Liver (tissue), 9 donors: ENCODE measurements around the gene SCRN2. TPM values are rescaled to one million over a fixed set of nuclear protein-coding genes. Genes with fewer than 3 reads are reported as not detected.

Source experiments
- DNase-seq: peaks from one replicate; pipeline ENCODE4 v3.0.0-alpha.2; 2017; ENCODE audit warnings: low spot score
- H3K27ac ChIP-seq, 2 donors: one replicate each; pipeline ENCODE4 v1.7.0; 2013; ENCODE audit warnings: inconsistent platforms in 2 of 2, low read length in 2 of 2, control low read depth in 1 of 2, low read depth in 1 of 2, mild to moderate bottlenecking in 1 of 2
- H3K27me3 ChIP-seq, 4 donors: one replicate each; pipeline versions ENCODE4 v1.6.1 to v1.7.0; 2013; ENCODE audit warnings: low read length in 3 of 4, inconsistent platforms in 1 of 4, mild to moderate bottlenecking in 1 of 4, moderate library complexity in 1 of 4; ENCODE audit not compliant: control insufficient read depth in 4 of 4, insufficient read depth in 4 of 4
- H3K36me3 ChIP-seq, 4 donors: one replicate each; pipeline versions ENCODE4 v1.6.1 to v1.7.0; 2013; ENCODE audit warnings: low read length in 3 of 4, mild to moderate bottlenecking in 3 of 4, low read depth in 1 of 4, moderate library complexity in 1 of 4; ENCODE audit not compliant: control insufficient read depth in 4 of 4, insufficient read depth in 3 of 4
- H3K4me1 ChIP-seq, 4 donors: one replicate each; pipeline versions ENCODE4 v1.6.1 to v1.7.0; 2013; ENCODE audit warnings: low read length in 3 of 4, mild to moderate bottlenecking in 3 of 4, moderate library complexity in 1 of 4; ENCODE audit not compliant: control insufficient read depth in 4 of 4, insufficient read depth in 4 of 4
- H3K4me3 ChIP-seq, 3 donors: one replicate each; pipeline versions ENCODE4 v1.6.1 to v1.7.0; 2013; ENCODE audit warnings: low read length in 3 of 3, control low read depth in 1 of 3, low read depth in 1 of 3, mild to moderate bottlenecking in 1 of 3
- H3K9ac ChIP-seq, 2 donors: one replicate each; pipeline ENCODE4 v1.7.0; 2013; ENCODE audit warnings: low read length in 2 of 2, mild to moderate bottlenecking in 2 of 2, moderate library complexity in 2 of 2, control low read depth in 1 of 2, low read depth in 1 of 2
- H3K9me3 ChIP-seq, 4 donors: one replicate each; pipeline versions ENCODE4 v1.6.1 to v1.7.0; 2013; ENCODE audit warnings: low read length in 3 of 4; ENCODE audit not compliant: control insufficient read depth in 4 of 4
- EGR1 ChIP-seq, 2 donors: IDR thresholded peaks; 2 replicates each; pipeline ENCODE4 v1.6.1; 2016 to 2018; ENCODE audit warnings: antibody characterized with exemption in 2 of 2, low read depth in 2 of 2
- FOXA1 ChIP-seq: IDR thresholded peaks from 2 replicates; pipeline ENCODE4 v1.6.1; 2016; ENCODE audit warnings: antibody characterized with exemption
- FOXA2 ChIP-seq: IDR thresholded peaks from 2 replicates; pipeline ENCODE4 v1.6.1; 2016; ENCODE audit warnings: antibody characterized with exemption
- GABPA ChIP-seq, 2 donors: IDR thresholded peaks in 1 of 2; conservative IDR thresholded peaks in 1 of 2; 2 replicates each; pipeline ENCODE4 v1.6.1; 2016; ENCODE audit warnings: antibody characterized with exemption in 2 of 2, mild to moderate bottlenecking in 1 of 2, moderate library complexity in 1 of 2
- HNF4A ChIP-seq, 2 donors: conservative IDR thresholded peaks; 2 replicates each; pipeline ENCODE4 v1.6.1; 2016; ENCODE audit warnings: antibody characterized with exemption in 2 of 2, mild to moderate bottlenecking in 2 of 2
- HNF4G ChIP-seq: IDR thresholded peaks from 2 replicates; pipeline ENCODE4 v1.6.1; 2016; ENCODE audit warnings: antibody characterized with exemption
- NR2F2 ChIP-seq: IDR thresholded peaks from 2 replicates; pipeline ENCODE4 v1.6.1; 2016; ENCODE audit warnings: antibody characterized with exemption
- RAD21 ChIP-seq, 2 donors: IDR thresholded peaks; 2 replicates each; pipeline ENCODE4 v1.6.1; 2016; ENCODE audit warnings: antibody characterized with exemption in 2 of 2, mild to moderate bottlenecking in 2 of 2
- RXRA ChIP-seq, 2 donors: IDR thresholded peaks; 2 replicates each; pipeline ENCODE4 v1.6.1; 2017 to 2018; ENCODE audit warnings: antibody characterized with exemption in 2 of 2, mild to moderate bottlenecking in 1 of 2
- SP1 ChIP-seq: IDR thresholded peaks from 2 replicates; pipeline ENCODE4 v1.6.1; 2018; ENCODE audit warnings: antibody characterized with exemption, mild to moderate bottlenecking
- TAF1 ChIP-seq: conservative IDR thresholded peaks from 2 replicates; pipeline ENCODE4 v1.6.1; 2016; ENCODE audit warnings: antibody characterized with exemption, mild to moderate bottlenecking
- YY1 ChIP-seq: IDR thresholded peaks from 2 replicates; pipeline ENCODE4 v1.6.1; 2016; ENCODE audit warnings: antibody characterized with exemption, mild to moderate bottlenecking
- WGBS: extraction: QIAGEN DNeasy Blood & Tissue Kit; methylation state at CpG from one replicate; pipeline ENCODE4 v1.1.7; 2013; 5-methylcytosine and 5-hydroxymethylcytosine counted together
- polyA plus RNA-seq, 2 donors: library from polyadenylated mRNA; stranded (reverse) in 1 of 2; unstranded in 1 of 2; fragments of 200-250 nt in 1 of 2; fragments of >200 nt in 1 of 2; fragmentation: Nextera tagmentation in 1 of 2; extraction: Ambion mirVana in 1 of 2; gene quantifications; one replicate each; pipeline versions ENCODE4 v1.2.1 to v1.2.3, GENCODE V29; 2013 to 2015
- total RNA-seq, 2 donors: library from RNA; depleted of rRNA; stranded (reverse); fragments of >200 nt; gene quantifications; one replicate each; pipeline ENCODE4 v1.2.3, GENCODE V29; 2014
- TF ChIP-seq, protein P1 (sequence below): IDR thresholded peaks from 2 replicates; pipeline ENCODE4 v1.6.1; 2016; ENCODE audit warnings: antibody characterized with exemption
- TF ChIP-seq, protein P2 (sequence below): IDR thresholded peaks from 2 replicates; pipeline ENCODE4 v1.6.1; 2016; ENCODE audit warnings: antibody characterized with exemption
- TF ChIP-seq, protein P3 (sequence below): fragments of 150-350 bp; IDR thresholded peaks from 2 replicates; pipeline ENCODE4 v1.5.1; 2017; ENCODE audit warnings: improper control_type of control experiment, low read depth, low read length; ENCODE audit not compliant: missing input control
- TF ChIP-seq, protein P4 (sequence below): IDR thresholded peaks from 2 replicates; pipeline ENCODE4 v1.6.1; 2016; ENCODE audit warnings: antibody characterized with exemption, mild to moderate bottlenecking
- TF ChIP-seq, protein P5 (sequence below): IDR thresholded peaks from 2 replicates; pipeline ENCODE4 v1.6.1; 2016; ENCODE audit warnings: antibody characterized with exemption
- donor health status: healthy.
- donor health status: healthy.
- donor health status: healthy.
- donor health status: healthy.
- donor health status: healthy.

SCRN2 gene
- total and polyA plus RNA-seq, 4 donors: 17.8 to 27.4 (median 20.3) TPM

DNA sequence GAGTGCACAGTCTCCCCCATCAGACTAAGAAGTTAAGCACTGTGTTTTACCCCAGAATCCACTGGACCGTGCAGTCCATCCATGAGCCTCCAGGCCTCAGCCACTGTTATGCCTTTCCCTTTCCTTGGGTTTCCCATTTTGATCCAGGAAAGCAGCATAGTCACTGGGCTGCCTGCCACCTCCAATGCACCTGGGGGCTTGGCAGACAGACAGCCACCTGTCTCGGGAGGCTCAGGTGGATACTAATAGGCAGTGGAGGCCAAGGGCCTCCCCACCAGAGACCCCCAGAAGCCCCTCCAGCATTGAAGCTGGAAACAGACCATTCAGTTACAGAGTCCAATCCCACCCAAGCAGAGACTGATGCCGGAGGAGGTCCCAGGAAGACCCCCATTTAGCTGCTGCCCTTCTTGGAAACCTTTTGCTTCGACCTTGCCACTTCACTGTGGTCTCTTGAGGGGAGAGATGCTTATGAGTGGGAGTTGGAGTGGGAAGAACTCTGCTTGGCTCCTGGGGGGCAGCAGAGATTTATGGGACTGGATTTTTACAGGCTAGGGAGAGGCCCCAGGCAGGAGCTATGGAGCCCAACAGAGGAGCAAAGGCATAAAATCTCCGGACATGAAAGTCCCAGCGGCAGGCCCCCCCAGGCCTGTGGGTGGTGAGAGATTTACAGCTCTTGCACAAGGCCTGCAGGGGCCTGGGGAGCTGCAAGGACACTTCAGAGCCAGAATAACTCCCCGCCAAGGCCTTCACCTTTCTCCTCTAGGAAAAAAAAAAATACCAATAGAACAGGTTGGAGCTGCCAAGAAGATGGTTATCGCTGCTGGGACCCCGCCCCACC lies 42.7 kb upstream of the SCRN2 start (continued):
- TF ChIP-seq, protein P1, sequence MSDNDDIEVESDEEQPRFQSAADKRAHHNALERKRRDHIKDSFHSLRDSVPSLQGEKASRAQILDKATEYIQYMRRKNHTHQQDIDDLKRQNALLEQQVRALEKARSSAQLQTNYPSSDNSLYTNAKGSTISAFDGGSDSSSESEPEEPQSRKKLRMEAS: no peak
- TF ChIP-seq GABPA (IDR thresholded peaks at IDR 0.05 in 1 of 2, conservative IDR thresholded peaks at IDR 0.05 in 1 of 2): no peak

DNA sequence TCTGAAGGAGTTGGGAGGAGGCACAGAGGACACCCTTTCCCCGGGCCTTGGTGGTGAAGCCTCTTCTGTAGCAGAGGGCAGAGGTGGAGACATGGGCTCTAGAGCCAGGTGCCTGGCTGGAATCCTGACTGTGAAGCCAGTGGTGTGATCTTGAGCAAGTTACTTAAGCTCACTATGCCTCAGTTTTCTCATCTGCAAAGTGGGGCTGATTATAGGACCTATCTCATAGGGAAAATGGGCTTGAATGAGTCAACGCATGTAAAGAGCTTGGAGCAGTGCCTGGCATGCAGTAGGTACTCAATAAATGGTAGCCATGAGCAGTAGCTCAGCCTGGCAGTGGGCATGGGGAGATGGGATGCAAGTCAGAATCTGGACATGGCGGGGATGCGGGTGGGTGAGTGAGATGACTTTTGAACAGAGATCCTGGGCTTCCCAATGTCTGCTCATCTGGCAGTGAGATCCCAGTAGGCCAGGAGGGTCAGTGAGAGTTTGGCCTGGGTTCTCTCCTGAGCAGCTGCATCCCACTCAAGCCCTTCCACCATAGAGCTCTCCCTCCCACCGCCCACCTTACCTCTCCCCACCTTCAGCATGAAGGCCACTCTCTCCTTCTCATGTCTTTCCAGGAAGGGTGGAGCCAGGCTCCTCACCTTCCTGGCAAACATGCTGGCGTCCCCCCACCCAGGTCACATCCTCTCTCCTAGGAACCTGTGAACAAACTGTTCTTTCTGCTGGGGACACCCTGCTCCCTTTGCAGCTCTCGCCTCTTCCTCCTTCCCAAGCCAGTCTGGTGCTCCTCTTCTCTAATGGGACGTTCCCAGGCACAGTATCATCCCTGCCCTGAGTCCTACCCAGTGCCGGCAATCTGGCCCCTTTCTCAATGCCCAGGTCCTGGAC lies 41.9 kb upstream of the SCRN2 start:
- H3K9ac ChIP-seq: no peak overlapping the region
- no peak overlapping the region for H3K4me3 ChIP-seq
- WGBS: 88% methylated on average over 9 of the region's 9 CpGs
- H3K27ac ChIP-seq: no peak overlapping the region
- no peaks in the 10 kb centered on the region for H3K9me3 ChIP-seq
- no peaks in the 10 kb centered on the region for H3K4me1 ChIP-seq
- H3K27me3 ChIP-seq: no peaks in the 10 kb centered on the region
- no peak for DNase-seq
- no peaks in the 10 kb centered on the region for H3K36me3 ChIP-seq
- TF ChIP-seq GABPA (IDR thresholded peaks at IDR 0.05 in 1 of 2, conservative IDR thresholded peaks at IDR 0.05 in 1 of 2): no peak
- no peak for TF ChIP-seq HNF4A (conservative IDR thresholded peaks at IDR 0.05)
- no peak for TF ChIP-seq TAF1

DNA sequence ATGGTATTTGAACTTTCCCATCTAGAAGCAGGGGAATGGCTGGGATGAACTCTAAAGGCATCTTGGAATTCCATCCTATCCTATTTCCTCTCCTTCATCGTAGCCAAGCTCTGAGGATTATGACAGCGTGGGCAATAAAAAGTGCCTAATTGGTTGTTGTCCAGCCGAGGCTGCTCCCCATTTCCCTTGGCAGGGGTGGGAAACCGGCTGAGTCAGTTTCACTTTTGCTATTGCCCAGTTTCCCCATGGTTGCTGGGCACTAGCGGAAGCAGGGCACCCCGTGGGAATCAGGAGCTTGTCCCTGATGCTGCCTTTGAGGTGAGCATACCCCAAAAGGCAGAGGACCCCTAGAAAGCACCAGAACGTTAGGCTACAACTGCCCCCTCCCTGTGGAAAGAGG lies 41.2 kb upstream of the SCRN2 start:
- Histone ChIP-seq H3K4me3 (no peak overlapping the region), H3K9ac (no peak overlapping the region), H3K27me3 (no peaks in the 10 kb centered on the region), H3K27ac (no peak overlapping the region), H3K36me3 (no peaks in the 10 kb centered on the region), H3K4me1 (no peaks in the 10 kb centered on the region), H3K9me3 (no peaks in the 10 kb centered on the region)
- WGBS: 54% methylated on average over 7 of the region's 7 CpGs
- TF ChIP-seq NR2F2 (no peak), HNF4G (no peak), RXRA (IDR thresholded peaks at IDR 0.05) (no peak), EGR1 (IDR thresholded peaks at IDR 0.05; ENCODE audit: low read depth in 2 of 2) (no peak), SP1 (no peak), RAD21 (IDR thresholded peaks at IDR 0.05) (no peak), TAF1 (no peak), YY1 (no peak), FOXA1 (no peak), HNF4A (conservative IDR thresholded peaks at IDR 0.05) (no peak), FOXA2 (no peak)
- TF ChIP-seq, protein P1: no peak
- TF ChIP-seq, protein P2, sequence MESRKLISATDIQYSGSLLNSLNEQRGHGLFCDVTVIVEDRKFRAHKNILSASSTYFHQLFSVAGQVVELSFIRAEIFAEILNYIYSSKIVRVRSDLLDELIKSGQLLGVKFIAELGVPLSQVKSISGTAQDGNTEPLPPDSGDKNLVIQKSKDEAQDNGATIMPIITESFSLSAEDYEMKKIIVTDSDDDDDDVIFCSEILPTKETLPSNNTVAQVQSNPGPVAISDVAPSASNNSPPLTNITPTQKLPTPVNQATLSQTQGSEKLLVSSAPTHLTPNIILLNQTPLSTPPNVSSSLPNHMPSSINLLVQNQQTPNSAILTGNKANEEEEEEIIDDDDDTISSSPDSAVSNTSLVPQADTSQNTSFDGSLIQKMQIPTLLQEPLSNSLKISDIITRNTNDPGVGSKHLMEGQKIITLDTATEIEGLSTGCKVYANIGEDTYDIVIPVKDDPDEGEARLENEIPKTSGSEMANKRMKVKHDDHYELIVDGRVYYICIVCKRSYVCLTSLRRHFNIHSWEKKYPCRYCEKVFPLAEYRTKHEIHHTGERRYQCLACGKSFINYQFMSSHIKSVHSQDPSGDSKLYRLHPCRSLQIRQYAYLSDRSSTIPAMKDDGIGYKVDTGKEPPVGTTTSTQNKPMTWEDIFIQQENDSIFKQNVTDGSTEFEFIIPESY: no peak
- TF ChIP-seq, protein P3, sequence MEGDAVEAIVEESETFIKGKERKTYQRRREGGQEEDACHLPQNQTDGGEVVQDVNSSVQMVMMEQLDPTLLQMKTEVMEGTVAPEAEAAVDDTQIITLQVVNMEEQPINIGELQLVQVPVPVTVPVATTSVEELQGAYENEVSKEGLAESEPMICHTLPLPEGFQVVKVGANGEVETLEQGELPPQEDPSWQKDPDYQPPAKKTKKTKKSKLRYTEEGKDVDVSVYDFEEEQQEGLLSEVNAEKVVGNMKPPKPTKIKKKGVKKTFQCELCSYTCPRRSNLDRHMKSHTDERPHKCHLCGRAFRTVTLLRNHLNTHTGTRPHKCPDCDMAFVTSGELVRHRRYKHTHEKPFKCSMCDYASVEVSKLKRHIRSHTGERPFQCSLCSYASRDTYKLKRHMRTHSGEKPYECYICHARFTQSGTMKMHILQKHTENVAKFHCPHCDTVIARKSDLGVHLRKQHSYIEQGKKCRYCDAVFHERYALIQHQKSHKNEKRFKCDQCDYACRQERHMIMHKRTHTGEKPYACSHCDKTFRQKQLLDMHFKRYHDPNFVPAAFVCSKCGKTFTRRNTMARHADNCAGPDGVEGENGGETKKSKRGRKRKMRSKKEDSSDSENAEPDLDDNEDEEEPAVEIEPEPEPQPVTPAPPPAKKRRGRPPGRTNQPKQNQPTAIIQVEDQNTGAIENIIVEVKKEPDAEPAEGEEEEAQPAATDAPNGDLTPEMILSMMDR: no peak
- TF ChIP-seq, protein P4, sequence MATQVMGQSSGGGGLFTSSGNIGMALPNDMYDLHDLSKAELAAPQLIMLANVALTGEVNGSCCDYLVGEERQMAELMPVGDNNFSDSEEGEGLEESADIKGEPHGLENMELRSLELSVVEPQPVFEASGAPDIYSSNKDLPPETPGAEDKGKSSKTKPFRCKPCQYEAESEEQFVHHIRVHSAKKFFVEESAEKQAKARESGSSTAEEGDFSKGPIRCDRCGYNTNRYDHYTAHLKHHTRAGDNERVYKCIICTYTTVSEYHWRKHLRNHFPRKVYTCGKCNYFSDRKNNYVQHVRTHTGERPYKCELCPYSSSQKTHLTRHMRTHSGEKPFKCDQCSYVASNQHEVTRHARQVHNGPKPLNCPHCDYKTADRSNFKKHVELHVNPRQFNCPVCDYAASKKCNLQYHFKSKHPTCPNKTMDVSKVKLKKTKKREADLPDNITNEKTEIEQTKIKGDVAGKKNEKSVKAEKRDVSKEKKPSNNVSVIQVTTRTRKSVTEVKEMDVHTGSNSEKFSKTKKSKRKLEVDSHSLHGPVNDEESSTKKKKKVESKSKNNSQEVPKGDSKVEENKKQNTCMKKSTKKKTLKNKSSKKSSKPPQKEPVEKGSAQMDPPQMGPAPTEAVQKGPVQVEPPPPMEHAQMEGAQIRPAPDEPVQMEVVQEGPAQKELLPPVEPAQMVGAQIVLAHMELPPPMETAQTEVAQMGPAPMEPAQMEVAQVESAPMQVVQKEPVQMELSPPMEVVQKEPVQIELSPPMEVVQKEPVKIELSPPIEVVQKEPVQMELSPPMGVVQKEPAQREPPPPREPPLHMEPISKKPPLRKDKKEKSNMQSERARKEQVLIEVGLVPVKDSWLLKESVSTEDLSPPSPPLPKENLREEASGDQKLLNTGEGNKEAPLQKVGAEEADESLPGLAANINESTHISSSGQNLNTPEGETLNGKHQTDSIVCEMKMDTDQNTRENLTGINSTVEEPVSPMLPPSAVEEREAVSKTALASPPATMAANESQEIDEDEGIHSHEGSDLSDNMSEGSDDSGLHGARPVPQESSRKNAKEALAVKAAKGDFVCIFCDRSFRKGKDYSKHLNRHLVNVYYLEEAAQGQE: no peak
- TF ChIP-seq, protein P5, sequence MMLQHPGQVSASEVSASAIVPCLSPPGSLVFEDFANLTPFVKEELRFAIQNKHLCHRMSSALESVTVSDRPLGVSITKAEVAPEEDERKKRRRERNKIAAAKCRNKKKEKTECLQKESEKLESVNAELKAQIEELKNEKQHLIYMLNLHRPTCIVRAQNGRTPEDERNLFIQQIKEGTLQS: no peak
- no peak for DNase-seq
